CD4-positive, alpha-beta T cell treated with Interferon gamma for 1 hour (primary cell): ENCODE results near the gene ELF2.
A peak's percentile ranks its signal among the peaks of the same experiment; 100 is the strongest.
"Not testable (repeated sequence)": the region's sequence is repeated elsewhere in the genome, so short reads cannot be mapped to it uniquely, and the experiment has no call there.

ENCODE experiments used
- DNase-seq: peaks from one replicate; pipeline ENCODE4 v3.0.0-alpha.2; 2020

The ELF2 gene

DNA sequence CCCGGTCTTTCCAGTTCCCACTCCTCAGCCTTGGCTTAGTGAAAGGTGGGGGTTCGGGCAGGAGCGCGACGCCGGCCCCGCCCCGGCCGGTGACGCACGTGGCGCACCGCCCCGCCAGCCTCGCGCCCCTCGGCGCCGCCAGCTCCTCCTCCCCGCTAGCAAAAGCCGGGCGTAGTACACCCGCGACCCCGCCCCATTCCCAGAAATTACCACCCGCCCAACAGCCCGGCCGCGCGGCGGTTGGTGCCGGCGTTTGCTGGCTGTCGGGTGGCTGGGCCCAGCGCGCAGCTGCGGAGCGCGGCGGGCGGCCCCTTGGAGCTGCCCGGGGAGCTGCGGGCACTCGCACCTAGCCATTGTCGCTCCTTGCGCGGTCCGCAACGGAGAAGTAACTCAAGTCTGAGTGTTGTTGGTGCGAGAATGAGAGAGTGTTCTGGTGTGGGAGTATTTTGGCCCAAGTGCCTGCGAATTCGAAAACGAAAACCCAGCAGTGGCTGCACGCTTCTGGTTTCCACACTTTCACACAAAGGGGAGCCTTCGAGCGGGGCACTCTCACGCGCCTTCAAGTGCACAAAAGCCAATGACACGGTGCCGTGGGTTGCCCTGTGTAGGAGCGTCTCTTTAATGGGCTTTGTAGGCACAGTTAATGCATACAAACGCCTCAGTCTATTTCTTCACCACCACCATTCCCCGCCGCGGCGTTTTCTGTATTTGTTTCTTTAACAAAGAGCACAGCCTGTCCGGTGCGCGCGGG is 1.0 kb upstream of the ELF2 start:
- peak; percentile 94 for DNase-seq

DNA sequence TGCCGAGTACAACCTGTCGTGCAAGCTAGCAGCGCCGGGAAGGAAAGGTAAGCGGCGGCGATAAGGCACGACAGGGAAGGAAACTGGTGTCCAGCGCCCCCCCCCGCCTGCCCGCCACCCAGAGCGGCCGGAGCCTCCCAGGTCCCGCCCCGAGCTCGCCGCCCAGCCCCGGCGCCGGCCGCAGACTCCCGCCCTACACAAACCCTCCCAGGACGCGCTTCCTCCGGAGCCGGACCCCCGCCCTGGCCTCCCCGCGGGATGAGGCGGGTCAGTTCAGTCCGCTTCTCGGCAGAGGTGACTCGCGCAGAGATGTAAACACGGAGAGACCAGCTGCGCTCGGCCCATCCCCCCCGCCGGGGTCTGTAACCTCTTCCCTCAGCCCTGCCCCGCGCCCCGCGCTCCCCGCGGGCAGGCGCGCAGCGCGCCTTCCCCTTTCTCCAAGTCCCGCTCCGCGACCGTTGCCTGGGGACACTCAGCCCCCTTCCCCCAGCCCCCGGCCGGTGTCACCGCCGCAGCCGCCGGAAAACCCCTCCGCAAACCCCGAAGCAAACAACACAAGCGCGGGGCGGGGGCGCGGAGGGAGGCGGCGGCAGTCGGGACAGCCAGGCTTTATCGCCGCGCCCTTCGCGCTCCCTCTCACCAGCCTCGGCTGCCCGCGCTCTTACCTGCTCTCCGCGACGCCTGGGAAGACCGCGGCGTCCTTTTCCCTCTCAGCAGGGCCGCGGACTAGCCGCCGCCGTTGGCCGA is 543 bp downstream of the ELF2 start:
- DNase-seq, result peak; percentile 76

DNA sequence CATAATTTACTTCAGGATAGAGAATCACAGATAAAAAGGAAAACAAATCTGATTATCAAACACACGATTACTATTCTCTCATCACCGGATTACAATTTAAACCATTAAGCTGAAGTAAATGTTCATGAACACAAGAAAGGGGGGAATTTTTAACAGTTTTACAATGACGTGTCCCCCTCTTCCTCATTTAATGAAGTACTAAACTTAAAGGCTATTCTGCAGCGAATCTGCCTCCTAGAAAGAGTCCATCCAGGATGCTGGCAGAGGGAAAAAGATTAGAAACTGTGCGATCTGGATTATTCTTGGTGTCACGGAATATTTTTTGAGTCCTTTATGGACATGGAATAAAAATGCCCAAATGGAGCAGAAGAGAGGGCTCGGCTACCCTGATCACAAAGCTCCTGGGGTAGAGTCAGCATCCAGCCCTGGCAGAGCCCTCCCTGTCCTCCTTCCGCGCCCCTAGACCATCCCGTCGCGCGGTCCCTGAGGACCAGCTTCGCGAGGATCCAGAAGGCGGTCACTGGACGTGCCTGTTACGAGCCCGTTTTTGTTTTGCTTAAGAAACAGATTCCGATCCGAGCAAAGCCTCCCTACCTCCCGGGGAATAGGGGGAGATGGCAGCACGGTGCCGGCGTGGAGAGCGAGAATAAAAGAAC is 1.2 kb downstream of the ELF2 start:
- no peak for DNase-seq

DNA sequence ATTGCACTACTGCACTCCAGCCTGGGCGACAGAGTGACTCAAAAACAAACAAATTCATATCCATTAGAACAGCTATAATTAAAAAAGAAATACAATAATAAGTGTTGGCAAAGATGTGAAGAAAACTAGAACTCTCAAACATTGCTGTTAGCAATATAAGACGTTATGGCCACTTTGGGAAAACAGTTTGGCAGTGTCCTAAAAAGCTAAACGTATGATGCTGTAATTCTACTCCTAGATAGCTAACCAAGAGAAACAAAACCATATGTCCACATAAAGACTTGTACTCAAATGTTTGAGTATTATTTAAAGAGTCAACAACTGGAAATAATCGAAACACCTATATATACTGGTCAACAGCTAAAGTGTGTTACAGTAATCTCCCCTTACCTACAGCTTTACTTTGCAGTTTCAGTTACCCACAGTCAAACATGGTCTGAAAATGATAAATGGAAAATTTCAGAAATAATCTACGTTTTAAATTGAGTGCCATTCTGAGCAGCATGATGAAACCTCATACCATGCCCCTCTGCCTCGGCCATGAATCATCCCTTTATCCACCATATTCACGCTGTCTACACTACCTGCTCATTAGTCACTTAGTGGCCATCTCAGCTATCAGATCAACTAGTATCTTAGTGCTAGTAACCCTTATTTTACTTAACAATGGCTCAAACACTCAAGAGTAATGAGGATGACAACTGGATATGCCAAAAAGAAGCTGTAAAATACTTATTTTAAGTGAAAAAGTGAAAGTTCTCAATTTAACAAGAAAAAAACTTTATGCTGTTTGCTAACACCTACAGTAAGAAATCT is 4.9 kb downstream of the ELF2 start:
- DNase-seq, result no peak

DNA sequence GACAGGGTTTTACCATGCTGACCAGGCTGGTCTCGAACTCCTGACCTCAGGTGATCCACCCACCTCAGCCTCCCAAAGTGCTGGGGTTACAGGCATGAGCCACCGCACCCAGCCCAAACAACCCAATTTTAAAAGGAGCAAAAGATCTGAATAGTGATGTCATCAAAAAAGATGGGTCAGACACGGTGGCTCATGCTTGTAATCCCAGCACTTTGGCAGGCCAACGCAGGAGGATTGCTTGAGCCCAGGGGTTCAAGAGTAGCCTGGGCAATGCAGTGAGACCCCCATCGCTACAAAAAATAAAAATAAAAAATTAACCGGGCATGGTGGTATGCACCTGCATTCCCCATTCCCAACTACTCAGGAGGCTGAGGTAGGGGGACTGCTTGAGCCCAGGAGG is 6.1 kb downstream of the ELF2 start:
- no peak for DNase-seq

DNA sequence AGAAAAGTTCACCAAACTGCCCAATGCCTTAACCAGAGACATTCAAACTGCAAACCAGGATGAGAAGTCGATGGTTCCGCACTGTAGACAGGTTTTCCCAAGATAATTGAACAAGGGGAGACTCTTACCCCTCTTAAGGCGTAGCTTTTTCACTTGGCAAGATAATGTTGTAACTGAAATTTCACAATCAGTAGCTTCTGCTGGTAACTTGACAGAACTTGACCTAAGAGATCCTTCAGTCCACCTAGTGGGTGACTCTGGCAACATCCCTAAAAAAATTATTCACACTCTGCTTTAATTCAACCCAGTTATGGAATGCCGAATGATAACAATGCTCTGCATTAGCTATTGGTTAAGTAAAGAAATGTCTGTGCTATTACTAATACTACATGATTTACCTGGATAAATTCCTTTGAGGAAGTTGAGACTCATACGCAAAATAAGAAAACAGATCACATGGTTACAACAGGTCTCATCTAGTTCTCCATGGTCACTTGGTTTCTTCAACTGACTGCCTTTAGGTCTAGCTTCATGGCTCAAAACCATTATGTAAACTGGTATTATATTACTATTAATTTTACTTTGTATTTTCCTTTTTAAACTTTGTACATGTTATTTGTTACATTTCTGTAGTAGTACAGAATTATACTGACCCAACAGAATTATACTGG is 9.1 kb downstream of the ELF2 start:
- no peak for DNase-seq

DNA sequence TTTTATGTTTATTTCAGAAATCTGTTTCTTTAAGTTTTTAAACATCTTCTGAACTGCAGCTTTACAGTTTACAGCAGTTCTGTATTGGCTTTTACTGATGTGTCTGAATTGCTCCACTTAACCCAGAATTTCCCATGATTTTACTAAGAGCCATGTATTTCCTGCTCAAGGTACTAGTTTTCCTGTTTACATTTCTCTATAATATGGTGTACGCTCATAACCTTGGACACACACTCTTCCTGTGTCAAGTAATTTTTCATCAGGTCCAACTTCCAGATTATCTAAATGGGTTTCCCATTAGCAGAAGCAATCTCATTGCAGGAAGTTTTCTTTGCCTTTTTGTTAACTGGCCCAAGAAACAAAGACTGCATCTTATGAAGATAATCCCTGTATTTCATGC is 12.3 kb downstream of the ELF2 start:
- DNase-seq, result no peak

DNA sequence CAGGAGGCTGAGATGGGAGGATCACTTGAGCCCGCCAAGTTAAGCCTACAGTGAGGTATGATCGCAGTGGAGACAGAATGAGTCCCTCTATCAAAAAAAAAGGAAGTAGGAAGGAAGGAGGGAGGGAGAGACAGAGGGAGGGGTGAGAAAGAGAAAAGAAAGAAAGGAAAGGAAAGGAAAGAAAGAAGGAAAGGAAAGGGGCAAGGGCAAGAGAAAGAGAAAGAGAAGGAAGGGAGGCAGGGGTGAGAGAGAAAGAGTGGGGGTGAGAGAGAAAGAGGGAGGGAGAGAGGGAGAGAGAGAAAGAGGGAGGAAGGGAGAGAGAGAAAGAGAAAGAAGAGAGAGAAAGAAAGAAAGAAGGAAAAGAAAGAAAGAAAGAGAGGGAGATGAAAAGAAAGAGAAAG is 13.2 kb downstream of the ELF2 start:
- no peak for DNase-seq

DNA sequence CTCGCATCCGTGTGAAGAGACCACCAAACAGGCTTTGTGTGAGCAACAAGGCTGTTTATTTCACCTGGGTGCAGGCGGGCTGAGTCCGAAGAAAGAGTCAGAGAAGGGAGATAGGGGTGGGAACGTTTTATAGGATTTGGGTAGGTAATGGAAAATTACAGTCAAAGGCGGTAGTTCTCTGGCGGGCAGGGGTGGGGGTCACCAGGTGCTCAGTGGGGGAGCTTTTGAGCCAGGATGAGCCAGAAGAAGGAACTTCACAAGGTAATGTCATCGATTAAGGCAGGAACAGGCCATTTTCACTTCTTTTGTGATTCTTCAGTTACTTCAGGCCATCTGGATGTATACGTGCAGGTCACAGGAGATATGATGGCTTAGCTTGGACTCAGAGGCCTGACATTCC is 19.0 kb downstream of the ELF2 start:
- DNase-seq, result not testable (repeated sequence)

DNA sequence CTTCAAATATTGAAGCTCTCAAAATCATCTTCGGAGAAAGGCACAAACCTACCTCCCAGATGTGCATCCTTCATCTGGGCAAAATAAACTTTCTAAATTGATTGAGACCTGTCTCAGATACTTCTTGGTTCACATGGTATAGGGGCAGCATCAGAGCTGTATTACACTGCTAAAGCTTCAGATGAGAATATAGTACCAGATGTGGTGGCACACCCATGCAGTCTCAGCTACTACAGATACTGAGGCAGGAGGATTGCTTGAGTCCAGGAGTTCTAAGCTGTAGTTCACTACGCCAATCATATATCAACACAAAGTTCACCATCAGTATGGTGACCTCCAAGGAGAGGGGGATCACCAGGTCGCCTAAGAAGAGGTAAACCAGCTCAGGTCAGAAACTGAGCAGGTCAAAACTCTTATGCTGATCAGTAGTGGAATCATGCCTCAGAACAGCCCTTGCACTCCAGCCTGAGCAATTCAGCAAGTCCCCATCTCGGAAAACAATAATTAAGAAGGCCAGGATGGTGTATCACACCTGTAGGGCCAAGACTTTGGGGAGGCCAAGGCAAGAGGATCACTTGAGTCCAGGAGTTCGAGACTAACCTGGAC is 22.0 kb downstream of the ELF2 start:
- no peak for DNase-seq

DNA sequence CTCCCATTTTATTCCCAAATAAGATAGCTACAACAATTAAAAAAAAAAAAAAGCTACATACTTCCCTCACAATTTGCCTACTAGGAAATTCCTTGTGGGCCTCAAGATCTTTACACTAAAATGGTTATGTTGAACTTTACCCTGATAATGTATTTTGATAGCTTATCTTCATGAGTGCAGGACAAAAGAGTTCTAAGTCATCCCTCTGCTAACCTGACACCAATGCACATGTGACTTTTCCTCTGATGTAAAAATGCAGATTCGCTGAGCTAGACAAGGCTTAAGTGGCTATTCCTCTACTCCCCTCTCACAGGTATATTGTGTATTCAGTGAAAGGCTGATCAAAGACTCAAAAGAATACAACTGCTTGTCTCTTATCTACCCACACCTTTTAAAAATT is 22.5 kb downstream of the ELF2 start:
- no peak for DNase-seq

DNA sequence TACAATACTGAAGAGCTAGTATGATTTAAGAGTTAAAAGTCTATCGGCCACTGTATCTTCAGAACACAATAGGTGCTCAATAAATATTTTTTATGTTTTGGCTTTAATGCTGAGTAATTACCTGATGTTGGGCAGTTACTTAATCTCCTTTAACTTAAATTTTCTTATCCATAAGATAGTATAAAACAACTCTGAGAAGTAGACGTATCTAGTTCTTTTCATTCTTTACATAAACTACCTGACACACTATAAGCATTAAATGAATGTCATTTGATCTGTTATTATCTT is 22.9 kb downstream of the ELF2 start:
- no peak for DNase-seq

DNA sequence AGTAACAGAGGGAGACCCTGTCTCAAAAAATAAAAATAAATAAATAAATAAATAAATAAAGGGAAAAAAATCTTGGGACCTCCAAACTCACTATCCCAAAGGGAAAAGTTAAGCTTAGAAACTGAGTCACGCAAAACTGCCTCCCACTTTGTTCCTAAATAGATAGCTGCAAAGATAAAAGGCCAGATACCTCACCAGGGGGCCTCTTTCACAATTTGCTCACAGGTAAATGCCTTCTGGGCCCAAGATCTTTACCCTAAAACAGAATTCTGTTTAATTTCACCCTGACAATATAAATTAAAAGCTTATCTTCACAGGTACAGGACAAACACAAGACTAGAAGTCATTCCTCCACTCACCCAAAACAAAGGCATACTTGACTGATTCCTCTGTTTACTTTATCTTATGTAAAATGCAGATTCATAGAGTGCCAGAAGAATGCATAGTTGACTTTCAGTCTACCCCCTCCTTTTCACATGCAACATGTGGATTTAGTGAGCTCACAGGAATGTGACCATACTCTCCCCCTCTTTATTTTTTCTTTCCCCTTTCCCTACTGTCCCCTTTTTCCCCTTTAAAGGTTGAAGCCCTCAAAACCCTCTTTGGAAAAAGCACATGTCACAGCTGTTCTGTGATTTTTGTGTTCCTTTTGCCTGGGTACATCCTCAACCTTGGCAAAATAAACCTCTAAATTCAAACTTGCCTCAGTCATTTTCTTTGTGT is 23.4 kb downstream of the ELF2 start:
- DNase-seq, result no peak

DNA sequence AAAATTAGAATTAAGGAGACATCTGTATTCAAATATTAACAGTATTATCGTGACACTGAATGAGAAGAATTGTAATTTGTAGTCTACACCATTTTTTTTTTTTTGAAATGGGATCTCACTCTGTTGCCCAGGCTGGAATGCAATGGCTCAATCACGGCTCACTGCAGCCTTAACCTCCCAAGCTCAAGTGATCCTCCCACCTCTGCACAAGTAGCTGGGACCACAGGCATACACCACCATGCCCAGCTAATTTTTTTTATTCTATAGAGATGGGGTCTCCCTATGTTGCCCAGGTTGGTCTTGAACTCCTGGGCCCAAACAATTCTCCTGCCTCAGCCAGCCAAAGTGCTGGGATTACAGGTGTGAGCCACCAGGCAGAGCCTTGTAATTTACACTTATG is 24.8 kb downstream of the ELF2 start:
- no peak for DNase-seq

DNA sequence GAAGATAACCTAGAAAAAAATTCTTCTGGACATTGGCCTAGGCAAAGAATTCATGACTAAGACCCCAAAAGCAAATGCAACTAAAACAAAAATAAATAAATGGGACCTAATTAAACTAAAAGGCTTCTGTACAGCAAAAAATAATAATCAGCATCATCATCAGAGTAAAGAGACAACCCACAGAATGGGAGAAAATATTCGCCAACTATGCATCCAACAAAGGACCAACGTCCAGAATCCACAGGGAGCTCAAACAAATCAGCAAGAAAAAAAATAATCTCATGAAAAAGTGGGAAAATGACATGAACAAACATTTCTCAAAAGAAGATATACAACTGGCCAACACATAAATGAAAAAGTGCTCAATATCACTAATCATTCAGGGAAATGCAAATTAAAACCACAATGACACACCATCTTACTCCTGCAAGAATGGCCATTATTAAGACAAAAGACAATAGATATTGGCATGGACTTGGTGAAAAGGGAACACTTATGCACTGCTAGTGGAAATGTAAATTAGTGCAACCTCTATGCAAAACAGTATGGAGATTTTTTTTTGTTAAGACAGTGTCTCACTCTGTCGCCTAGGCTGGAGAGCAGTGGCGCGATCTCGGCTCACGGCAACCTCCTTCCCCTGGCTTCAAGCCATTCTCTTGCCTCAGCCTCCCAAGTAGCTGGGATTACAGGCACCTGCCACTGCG is 29.9 kb downstream of the ELF2 start:
- DNase-seq, result no peak

DNA sequence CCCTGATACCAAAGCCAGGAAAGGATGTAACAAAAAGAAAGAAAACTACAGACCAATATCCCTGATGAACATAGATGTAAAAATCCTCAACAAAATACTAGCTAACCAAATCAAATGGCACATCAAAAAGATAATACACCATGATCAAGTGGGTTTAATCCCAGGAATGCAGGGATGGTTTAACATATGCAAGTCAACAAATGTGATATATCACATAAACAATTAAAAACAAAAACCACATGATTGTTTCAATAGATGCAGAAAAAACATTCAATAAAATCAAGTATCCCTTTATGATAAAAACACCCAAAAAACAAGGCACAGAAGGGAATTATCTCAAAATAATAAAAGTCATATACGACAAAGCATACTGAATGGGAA is 31.5 kb downstream of the ELF2 start:
- DNase-seq, result no peak

DNA sequence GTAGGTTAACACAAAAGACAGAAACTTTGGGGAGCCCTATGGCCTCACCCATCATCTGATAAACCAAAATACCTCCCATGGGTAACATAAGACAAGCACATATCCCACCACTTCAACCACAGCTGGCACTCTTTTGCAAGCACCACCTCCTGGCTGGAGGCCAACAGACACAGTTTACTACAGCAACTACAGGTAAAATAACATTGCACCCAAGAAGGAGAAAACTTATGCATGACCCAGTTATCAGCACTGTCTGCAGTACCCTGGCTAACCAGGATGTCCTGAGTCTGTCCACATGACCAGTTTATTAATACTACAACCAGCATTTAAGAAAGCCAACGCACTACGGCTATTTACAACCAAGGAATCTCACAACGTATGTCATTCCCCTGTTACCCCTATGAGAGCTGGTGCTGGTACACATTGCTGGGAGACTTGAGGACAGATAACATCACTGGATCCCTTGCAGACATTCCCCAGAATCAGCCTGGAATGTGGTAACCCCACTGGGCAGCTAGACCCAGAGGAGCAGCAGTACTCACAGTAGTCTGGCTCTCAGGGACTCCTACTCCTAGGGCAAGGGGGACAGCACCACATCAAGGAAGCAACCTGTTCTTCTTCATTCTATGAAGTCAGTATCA is 32.0 kb downstream of the ELF2 start:
- DNase-seq, result no peak

DNA sequence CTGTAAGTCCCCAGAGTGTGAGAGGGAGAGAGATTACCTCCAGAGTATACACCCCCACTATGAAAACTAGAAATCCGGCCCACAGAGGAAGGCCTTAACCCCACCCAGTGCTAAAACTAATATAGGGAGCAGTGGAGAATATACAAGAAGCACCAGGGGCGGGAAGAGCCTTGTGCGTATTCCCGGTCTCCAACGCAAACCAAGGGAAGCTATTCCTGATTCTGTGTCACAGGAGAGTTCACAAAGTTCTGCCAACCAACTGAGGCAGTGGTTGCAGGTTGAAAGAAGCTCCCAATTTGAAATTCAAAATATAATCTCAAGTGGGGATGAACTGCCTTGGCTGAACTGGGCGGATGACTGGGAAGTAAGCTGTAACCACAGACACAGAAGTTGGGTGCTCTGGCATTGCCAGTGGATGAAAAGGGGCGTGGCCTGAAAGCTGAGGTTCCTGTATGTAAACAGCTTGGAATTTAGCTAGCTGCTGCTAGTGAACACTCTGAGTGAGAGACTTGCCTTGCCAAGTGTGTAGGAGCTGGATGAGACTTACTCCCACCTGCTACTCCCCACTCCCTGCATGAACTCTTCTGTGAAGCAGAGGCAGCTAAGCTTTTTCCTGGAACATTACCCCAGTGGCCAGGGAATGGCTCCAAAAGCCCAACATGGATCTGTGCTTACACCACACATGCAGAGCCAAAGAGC is 32.7 kb downstream of the ELF2 start:
- peak; percentile 35 for DNase-seq

DNA sequence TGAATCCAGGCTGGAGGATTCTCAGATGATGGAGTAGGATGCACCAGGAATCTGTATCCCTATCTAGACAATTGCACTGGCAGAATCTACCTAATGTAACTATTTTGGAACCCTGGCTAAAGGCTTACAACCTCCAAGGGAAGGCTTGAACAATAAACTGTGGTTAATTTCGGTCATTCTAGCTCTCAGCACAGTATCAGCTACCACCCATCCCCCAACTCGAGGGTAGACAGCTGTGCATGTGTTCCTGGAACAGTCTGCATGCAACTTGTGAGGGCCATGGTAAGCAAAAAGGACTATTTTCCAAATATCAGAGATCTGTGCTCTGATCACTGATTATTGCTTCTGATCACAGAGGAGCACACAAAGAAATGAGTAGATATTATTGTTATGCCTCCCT is 34.0 kb downstream of the ELF2 start:
- no peak for DNase-seq

DNA sequence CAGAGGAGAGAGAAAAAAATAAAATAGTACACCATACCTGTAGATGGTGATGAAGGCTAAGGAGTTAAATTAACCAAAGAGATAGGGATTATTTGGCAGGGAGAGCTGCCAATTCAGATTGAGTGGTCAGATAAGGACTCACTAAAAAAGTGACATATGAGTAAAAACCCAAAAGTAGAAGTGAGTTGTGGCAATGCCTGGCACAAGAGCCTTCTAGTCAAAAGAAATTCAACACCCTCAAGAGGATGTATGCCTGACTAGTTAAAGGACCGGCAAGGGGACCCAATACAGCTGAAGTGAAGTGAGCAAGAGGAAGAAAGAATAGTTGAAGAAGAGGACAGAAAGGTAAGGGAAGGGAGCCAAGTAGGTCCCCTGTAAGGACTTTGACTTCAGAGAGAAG is 34.9 kb downstream of the ELF2 start:
- DNase-seq, result no peak
